Heart left ventricle (tissue), 16 donors: ENCODE data around the gene ABLIM2. TPM values are rescaled to one million over a fixed set of nuclear protein-coding genes. Genes with fewer than 3 reads are reported as not detected.
A peak's percentile ranks its signal among the peaks of the same experiment; 100 is the strongest.
"Not testable (repeated sequence)": the region's sequence is repeated elsewhere in the genome, so short reads cannot be mapped to it uniquely, and the experiment has no call there.

Experiments
- ATAC-seq, 4 donors: fragments of 200-7000 bp; cut with Tn5 transposase; one replicate each; pipeline ENCODE4 v1.9.1; 2020 to 2022; ENCODE audit warnings: moderate library complexity in 4 of 4, mild to moderate bottlenecking in 3 of 4, moderate number of reproducible peaks in 1 of 4
- DNase-seq, 5 donors: peaks; one replicate each; pipeline ENCODE4 v3.0.0-alpha.2; 2020
- H3K27ac ChIP-seq, 12 donors: fragments of 200-600 bp; sonication (generic) in 4 of 12; one replicate each; pipeline versions ENCODE4 v1.5.0 to v1.8.0; 2016 to 2022; ENCODE audit warnings: mild to moderate bottlenecking in 2 of 12
- H3K27me3 ChIP-seq, 9 donors: fragments of 200-600 bp; sonication (generic) in 2 of 9; one replicate each; pipeline versions ENCODE4 v1.5.1 to v1.8.0; 2016 to 2022; ENCODE audit warnings: mild to moderate bottlenecking in 3 of 9
- H3K36me3 ChIP-seq, 9 donors: fragments of 200-600 bp; sonication (generic) in 2 of 9; one replicate each; pipeline versions ENCODE4 v1.5.0 to v1.8.0; 2018 to 2022; ENCODE audit warnings: mild to moderate bottlenecking in 2 of 9
- H3K4me1 ChIP-seq, 12 donors: fragments of 200-600 bp; sonication (generic) in 4 of 12; one replicate each; pipeline versions ENCODE4 v1.5.0 to v1.8.0; 2016 to 2022; ENCODE audit warnings: mild to moderate bottlenecking in 3 of 12
- H3K4me3 ChIP-seq, 12 donors: fragments of 200-600 bp; sonication (generic) in 4 of 12; one replicate each; pipeline versions ENCODE4 v1.5.0 to v1.8.0; 2017 to 2022; ENCODE audit warnings: mild to moderate bottlenecking in 9 of 12, moderate library complexity in 4 of 12
- H3K9me3 ChIP-seq, 12 donors: fragments of 200-600 bp; sonication (generic) in 4 of 12; one replicate each; pipeline versions ENCODE4 v1.5.0 to v1.8.0; 2016 to 2022; ENCODE audit warnings: mild to moderate bottlenecking in 1 of 12
- CTCF ChIP-seq, 12 donors: fragments of 200-600 bp; sonication (generic) in 4 of 12; IDR thresholded peaks; one replicate each; pipeline versions ENCODE4 v1.5.0 to v1.8.0; 2018 to 2022; ENCODE audit warnings: antibody characterized with exemption in 12 of 12, mild to moderate bottlenecking in 5 of 12
- POLR2A ChIP-seq, 2 donors: fragments of 450-650 bp; IDR thresholded peaks; one replicate each; pipeline ENCODE4 v1.6.1; 2017; ENCODE audit warnings: antibody characterized with exemption in 2 of 2, mild to moderate bottlenecking in 2 of 2, moderate library complexity in 2 of 2
- WGBS, 4 donors: extraction: QIAGEN DNeasy Blood & Tissue Kit in 2 of 4; methylation state at CpG; one replicate each; pipeline versions ENCODE4 v1.1.5 to v1.1.7; 2013 to 2018; 5-methylcytosine and 5-hydroxymethylcytosine counted together
- intact Hi-C, 10 donors: fragments of 100-400 bp; cut with DNase I; formaldehyde crosslinking; loops; one replicate each; pipeline versions ENCODE4 v1.11.1 to v1.14.2; 2022
- polyA plus RNA-seq, 2 donors: library from polyadenylated mRNA; stranded (reverse); fragments of 200-250 nt; gene quantifications; one replicate each; pipeline ENCODE4 v1.2.3, GENCODE V29; 2013
- total RNA-seq, 9 donors: library from RNA; depleted of rRNA in 2 of 9; stranded (reverse); fragments of >200 nt in 2 of 9; fragmentation: NEBNext Ultra II Directional in 3 of 9; extraction: Animal tissue kit (Norgen Biotek cat#: 25700) in 3 of 9; gene quantifications; one replicate each; pipeline versions ENCODE4 v1.1.0 to v1.2.4, GENCODE V29; 2016 to 2023
- donor health status: ischemic (EF 13 %, LVEDD 7.1; RV severe dilation, severe dysfunction).
- donor health status: healthy with polysubstance abuse.
- donor health status: DM: no; HTN: yes; CAD: no.
- donor health status: DM: no; HTN: no; CAD: no.
- donor health status: ischemic (EF 25% LVEDD 6.9; RV normal size, moderate dysfunction).
- donor health status: ischemic (EF 25% LVEDD 5.7; RV mildly dilated, moderate dysfunction).
- donor health status: healthy.
- donor health status: DM: yes; HTN: yes; CAD: no.
- donor health status: ischemic (EF 35%, LVEDD 5.7; RV mildly dilated, moderate dysfunction).
- donor health status: nonischemic (EF 11% LVEDD 7.7; RV severe dilation, severe dysfunction).
- donor health status: DM: yes; HTN: yes; CAD: no.
- donor health status: PGD.
- donor health status: ischemic (EF 29% LVEDD 5.4; RV normal size, mild dysfunction).
- donor health status: nonischemic (EF 23%, LVEDD 6.1; RV moderate dilation, normal function).

Gene ABLIM2
- total and polyA plus RNA-seq, 11 donors: 11.1 to 27.9 (median 18.4) TPM

- Histone ChIP-seq H3K27ac (peak overlapping the region in 10 of 12 donors; percentile 40 to 87 (median 72)), H3K36me3 (no peaks in the 10 kb centered on the region), H3K4me1 (peaks cover 0 to 55% (median 27%) of the 10 kb centered on the region in 12 donors), H3K4me3 (peak overlapping the region in 2 of 12 donors; percentile 18 to 23), H3K27me3 (no peaks in the 10 kb centered on the region), H3K9me3 (peaks cover 0 to 3% (median 0%) of the 10 kb centered on the region in 12 donors)
- DNase-seq (peak in 3 of 5 donors; percentile 56 to 67 (median 57)), ATAC-seq (peak; percentile 65 to 73 (median 70))
- intact Hi-C loops: loop anchor here in 2 of 10 donors (5.0 to 10.0 kb wide), 2 partner anchors 87 to 90 kb away; no protein-coding TSS in a partner anchor
- TF ChIP-seq CTCF (IDR thresholded peaks at IDR 0.05) (no peak), POLR2A (IDR thresholded peaks at IDR 0.05) (no peak)
- WGBS, 4 donors: 47 to 68% (median 58%) methylated on average over 8 to 9 of the region's 9 CpGs
These were observed 16.7 kb downstream of the ABLIM2 start for GRCh38 chr4:8141935-8142334.

- Histone ChIP-seq H3K36me3 (no peaks in the 10 kb centered on the region), H3K27ac (peak overlapping the region in 6 of 12 donors; percentile 68 to 87 (median 78)), H3K9me3 (peaks cover 0 to 3% (median 0%) of the 10 kb centered on the region in 12 donors), H3K4me3 (no peak overlapping the region), H3K27me3 (no peaks in the 10 kb centered on the region), H3K4me1 (peaks cover 0 to 57% (median 23%) of the 10 kb centered on the region in 12 donors)
- intact Hi-C loops: loop anchor here in 2 of 10 donors (5.0 to 10.0 kb wide), 2 partner anchors 86 to 89 kb away; no protein-coding TSS in a partner anchor
- TF ChIP-seq CTCF (IDR thresholded peaks at IDR 0.05) (no peak), POLR2A (IDR thresholded peaks at IDR 0.05) (no peak)
- ATAC-seq: no peak
- 53 to 77% (median 64%) methylated on average over 6 of the region's 6 CpGs for WGBS, 4 donors
- DNase-seq: no peak
These were observed 17.7 kb downstream of the ABLIM2 start for GRCh38 chr4:8140915-8141314.

GRCh38 chr4:8139726-8140125 is 18.9 kb downstream of the ABLIM2 start:
- H3K27ac ChIP-seq, H3K9me3 ChIP-seq, H3K36me3 ChIP-seq, DNase-seq, ATAC-seq, H3K4me3 ChIP-seq, H3K27me3 ChIP-seq: not testable (repeated sequence)
- intact Hi-C loops: loop anchor here in 2 of 10 donors (5.0 to 10.0 kb wide), 2 partner anchors 85 to 87 kb away; no protein-coding TSS in a partner anchor
- H3K4me1 ChIP-seq: peaks cover 0 to 55% (median 21%) of the 10 kb centered on the region in 12 donors
- WGBS, 4 donors: 90 to 96% (median 96%) methylated on average over 5 of the region's 5 CpGs

- intact Hi-C loops: no loop called here
- no peak overlapping the region for H3K4me3 ChIP-seq
- TF ChIP-seq CTCF (IDR thresholded peaks at IDR 0.05) (no peak), POLR2A (IDR thresholded peaks at IDR 0.05) (no peak)
- peaks cover 0 to 36% (median 6%) of the 10 kb centered on the region in 12 donors for H3K4me1 ChIP-seq
- WGBS, 4 donors: 85 to 97% (median 89%) methylated on average over 17 to 19 of the region's 19 CpGs
- H3K27me3 ChIP-seq: no peaks in the 10 kb centered on the region
- DNase-seq (no peak), ATAC-seq (no peak)
- H3K36me3 ChIP-seq: no peaks in the 10 kb centered on the region
- peaks cover 0 to 3% (median 0%) of the 10 kb centered on the region in 12 donors for H3K9me3 ChIP-seq
- no peak overlapping the region for H3K27ac ChIP-seq
These were observed 21.5 kb downstream of the ABLIM2 start for GRCh38 chr4:8136972-8137710.
